Renal pelvis (tissue), 4 donors: Measurements from ENCODE around the gene PIEZO1. TPM values are rescaled to one million over a fixed set of nuclear protein-coding genes. Genes with fewer than 3 reads are reported as not detected.
A peak's percentile ranks its signal among the peaks of the same experiment; 100 is the strongest.

Experiments
- DNase-seq: peaks from one replicate; pipeline ENCODE4 v3.0.0-alpha.2; 2013
- polyA plus RNA-seq, 3 donors: library from polyadenylated mRNA; unstranded; fragments of 120-200 nt; gene quantifications; one replicate each; pipeline ENCODE4 v1.2.1, GENCODE V29; 2013; ENCODE audit not compliant: insufficient read length in 3 of 3

The PIEZO1 gene
- polyA plus RNA-seq, 3 donors: 44.6 to 59.0 (median 46.4) TPM

GRCh38 chr16:88817785-88818574 is 33.0 kb upstream of the PIEZO1 start:
- DNase-seq: no peak

GRCh38 chr16:88816736-88817535 is 31.9 kb upstream of the PIEZO1 start:
- DNase-seq: no peak

GRCh38 chr16:88815901-88816589 is 31.0 kb upstream of the PIEZO1 start:
- no peak for DNase-seq

- DNase-seq: no peak
These were observed 30.2 kb upstream of the PIEZO1 start for GRCh38 chr16:88815227-88815626.

- no peak for DNase-seq
These were observed 29.1 kb upstream of the PIEZO1 start for GRCh38 chr16:88814144-88814502.

GRCh38 chr16:88813269-88814143 is 28.5 kb upstream of the PIEZO1 start:
- DNase-seq: no peak

GRCh38 chr16:88812513-88813268 is 27.7 kb upstream of the PIEZO1 start:
- DNase-seq: no peak

- peak; percentile 90 for DNase-seq
These were observed 26.9 kb upstream of the PIEZO1 start, which contains the start of gene APRT for GRCh38 chr16:88811769-88812512. TSS of gene APRT (minus strand) at chr16:88811928. CDS start at chr16:88811899, 29 bp downstream.

- peak; percentile 81 for DNase-seq
These were observed 26.1 kb upstream of the PIEZO1 start for GRCh38 chr16:88810912-88811768.

GRCh38 chr16:88810166-88810911 is 25.3 kb upstream of the PIEZO1 start:
- no peak for DNase-seq

GRCh38 chr16:88809676-88810165 is 24.7 kb upstream of the PIEZO1 start:
- no peak for DNase-seq

- no peak for DNase-seq
These were observed 24.2 kb upstream of the PIEZO1 start for GRCh38 chr16:88809068-88809675.

- no peak for DNase-seq
These were observed 22.8 kb upstream of the PIEZO1 start for GRCh38 chr16:88807626-88808453.

- DNase-seq: no peak
These were observed 22.2 kb upstream of the PIEZO1 start for GRCh38 chr16:88807142-88807625.

GRCh38 chr16:88806491-88807111 is 21.6 kb upstream of the PIEZO1 start:
- no peak for DNase-seq

- DNase-seq: no peak
These were observed 20.9 kb upstream of the PIEZO1 start for GRCh38 chr16:88805887-88806393.
